Measurements from ENCODE around the gene TNNC2.
A peak's percentile ranks its signal among the peaks of the same experiment; 100 is the strongest.

TNNC2 gene

GRCh38 chr20:45840700-45841198 is 13.6 kb upstream of the TNNC2 start:
- H3K4me3 ChIP-seq (ENCODE audit: low read depth, low read length), result no peak overlapping the region
- no peak for DNase-seq (ENCODE audit: low read depth)
- TF ChIP-seq CTCF (IDR thresholded peaks at IDR 0.05; ENCODE audit: low read depth, low read length, missing control alignments), result no peak

GRCh38 chr20:45836841-45837240 is 9.7 kb upstream of the TNNC2 start:
- H3K4me3 ChIP-seq (ENCODE audit: low read depth, low read length), result no peak overlapping the region
- DNase-seq (ENCODE audit: low read depth), result no peak
- no peak for TF ChIP-seq CTCF (IDR thresholded peaks at IDR 0.05; ENCODE audit: low read depth, low read length, missing control alignments)

- H3K4me3 ChIP-seq (ENCODE audit: low read depth, low read length), result no peak overlapping the region
- DNase-seq (ENCODE audit: low read depth), result no peak
- no peak for TF ChIP-seq CTCF (IDR thresholded peaks at IDR 0.05; ENCODE audit: low read depth, low read length, missing control alignments)
These were observed 8.7 kb upstream of the TNNC2 start for GRCh38 chr20:45835825-45836224.

GRCh38 chr20:45835329-45835765 is 8.2 kb upstream of the TNNC2 start:
- no peak overlapping the region for H3K4me3 ChIP-seq (ENCODE audit: low read depth, low read length)
- TF ChIP-seq CTCF (IDR thresholded peaks at IDR 0.05; ENCODE audit: low read depth, low read length, missing control alignments), result peak; percentile 14
- no peak for DNase-seq (ENCODE audit: low read depth)

- TF ChIP-seq CTCF (IDR thresholded peaks at IDR 0.05; ENCODE audit: low read depth, low read length, missing control alignments), result no peak
- DNase-seq (ENCODE audit: low read depth), result no peak
- H3K4me3 ChIP-seq (ENCODE audit: low read depth, low read length), result no peak overlapping the region
These were observed 7.7 kb upstream of the TNNC2 start for GRCh38 chr20:45834797-45835161.

- no peak for DNase-seq (ENCODE audit: low read depth)
These were observed 7.0 kb upstream of the TNNC2 start for GRCh38 chr20:45833883-45834796.

More at GRCh38 chr20:45833883-45834796, 7.0 kb upstream of the TNNC2 start:
- peak overlapping the region; percentile 61 for H3K4me3 ChIP-seq (ENCODE audit: low read depth, low read length)
- TF ChIP-seq CTCF (IDR thresholded peaks at IDR 0.05; ENCODE audit: low read depth, low read length, missing control alignments), result no peak
